Astrocyte (in vitro differentiated cells and primary cell): Measurements from ENCODE around the gene ADGRB3.

ENCODE experiments used
- EZH2 ChIP-seq: IDR thresholded peaks from 2 replicates; pipeline ENCODE4 v1.6.1; 2012; ENCODE audit warnings: mild to moderate bottlenecking, low read length, inconsistent platforms; ENCODE audit not compliant: insufficient read depth
- TF ChIP-seq, protein P1 (sequence below): IDR thresholded peaks from 2 replicates; pipeline ENCODE4 v1.5.1; 2011; ENCODE audit warnings: low read depth, mild to moderate bottlenecking, inconsistent platforms, low read length, moderate library complexity; ENCODE audit not compliant: insufficient read depth

DNA sequence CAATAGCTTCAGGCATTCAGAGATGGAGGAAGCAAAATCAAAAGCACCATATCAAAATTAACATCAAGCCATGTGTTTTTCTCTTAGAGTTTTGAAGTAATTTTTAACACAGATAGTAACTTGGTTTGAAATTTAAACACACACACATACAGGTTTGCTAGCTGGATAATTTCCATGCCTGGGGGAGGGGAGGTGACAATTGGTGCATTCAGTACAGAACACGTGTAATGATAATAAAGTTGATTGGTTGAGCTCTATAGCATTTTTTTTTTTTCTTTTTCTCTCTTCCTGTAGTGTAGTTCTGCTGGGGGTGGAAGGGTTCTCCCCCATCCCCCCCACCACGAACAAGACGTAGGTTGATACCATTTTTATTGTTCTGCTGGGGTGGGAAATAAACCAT is 596.9 kb downstream of the ADGRB3 start:
- TF ChIP-seq, protein P1, sequence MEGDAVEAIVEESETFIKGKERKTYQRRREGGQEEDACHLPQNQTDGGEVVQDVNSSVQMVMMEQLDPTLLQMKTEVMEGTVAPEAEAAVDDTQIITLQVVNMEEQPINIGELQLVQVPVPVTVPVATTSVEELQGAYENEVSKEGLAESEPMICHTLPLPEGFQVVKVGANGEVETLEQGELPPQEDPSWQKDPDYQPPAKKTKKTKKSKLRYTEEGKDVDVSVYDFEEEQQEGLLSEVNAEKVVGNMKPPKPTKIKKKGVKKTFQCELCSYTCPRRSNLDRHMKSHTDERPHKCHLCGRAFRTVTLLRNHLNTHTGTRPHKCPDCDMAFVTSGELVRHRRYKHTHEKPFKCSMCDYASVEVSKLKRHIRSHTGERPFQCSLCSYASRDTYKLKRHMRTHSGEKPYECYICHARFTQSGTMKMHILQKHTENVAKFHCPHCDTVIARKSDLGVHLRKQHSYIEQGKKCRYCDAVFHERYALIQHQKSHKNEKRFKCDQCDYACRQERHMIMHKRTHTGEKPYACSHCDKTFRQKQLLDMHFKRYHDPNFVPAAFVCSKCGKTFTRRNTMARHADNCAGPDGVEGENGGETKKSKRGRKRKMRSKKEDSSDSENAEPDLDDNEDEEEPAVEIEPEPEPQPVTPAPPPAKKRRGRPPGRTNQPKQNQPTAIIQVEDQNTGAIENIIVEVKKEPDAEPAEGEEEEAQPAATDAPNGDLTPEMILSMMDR, result no peak
- TF ChIP-seq EZH2, result no peak
